Lower leg skin (tissue), 3 donors: ENCODE measurements around the gene TNRC6A.

ENCODE experiments used
- CTCF ChIP-seq, 3 donors: fragments of 450-650 bp; IDR thresholded peaks; one replicate each; pipeline ENCODE4 v1.5.1; 2016; ENCODE audit warnings: antibody characterized with exemption in 3 of 3, mild to moderate bottlenecking in 3 of 3, moderate library complexity in 2 of 3
- POLR2A ChIP-seq, 2 donors: fragments of 450-650 bp; IDR thresholded peaks; one replicate each; pipeline ENCODE4 v1.6.1; 2016 to 2017; ENCODE audit warnings: antibody characterized with exemption in 2 of 2, mild to moderate bottlenecking in 1 of 2, moderate library complexity in 1 of 2

GRCh38 chr16:24754543-24754942 lies 25.1 kb downstream of the TNRC6A start:
- TF ChIP-seq CTCF (IDR thresholded peaks at IDR 0.05), result no peak
- no peak for TF ChIP-seq POLR2A (IDR thresholded peaks at IDR 0.05)
